Ammon's horn (tissue), 1 donor: ENCODE measurements around the gene TAF4.

Experiments used
- DNase-seq: peaks from one replicate; pipeline ENCODE4 v3.0.0-alpha.2; 2016; ENCODE audit warnings: low spot score

TAF4 gene

GRCh38 chr20:62042025-62042820 lies 23.5 kb downstream of the TAF4 start:
- DNase-seq, result no peak

- DNase-seq, result no peak
These were observed 24.7 kb downstream of the TAF4 start for GRCh38 chr20:62040933-62041332.

GRCh38 chr20:62040381-62040922 lies 25.2 kb downstream of the TAF4 start:
- no peak for DNase-seq

- no peak for DNase-seq
These were observed 25.9 kb downstream of the TAF4 start for GRCh38 chr20:62039738-62040137.

- no peak for DNase-seq
These were observed 32.9 kb downstream of the TAF4 start for GRCh38 chr20:62032609-62033368.

GRCh38 chr20:62031462-62032092 lies 34.1 kb downstream of the TAF4 start:
- DNase-seq, result no peak

GRCh38 chr20:62030834-62031434 lies 34.7 kb downstream of the TAF4 start:
- no peak for DNase-seq

- no peak for DNase-seq
These were observed 35.3 kb downstream of the TAF4 start for GRCh38 chr20:62030357-62030756.

- no peak for DNase-seq
These were observed 35.7 kb downstream of the TAF4 start for GRCh38 chr20:62029949-62030348.

- no peak for DNase-seq
These were observed 36.4 kb downstream of the TAF4 start for GRCh38 chr20:62029296-62029695.

GRCh38 chr20:62028384-62028783 lies 37.3 kb downstream of the TAF4 start:
- no peak for DNase-seq

GRCh38 chr20:62027698-62028321 lies 37.9 kb downstream of the TAF4 start:
- no peak for DNase-seq

GRCh38 chr20:62027116-62027515 lies 38.6 kb downstream of the TAF4 start:
- DNase-seq, result peak; percentile 53

- no peak for DNase-seq
These were observed 39.2 kb downstream of the TAF4 start for GRCh38 chr20:62026564-62026856.

GRCh38 chr20:62025832-62026563 lies 39.7 kb downstream of the TAF4 start:
- DNase-seq, result peak; percentile 51

- peak; percentile 43 for DNase-seq
These were observed 40.3 kb downstream of the TAF4 start for GRCh38 chr20:62025394-62025793.

GRCh38 chr20:62023935-62024334 lies 41.7 kb downstream of the TAF4 start:
- DNase-seq, result no peak

- DNase-seq, result no peak
These were observed 43.0 kb downstream of the TAF4 start for GRCh38 chr20:62022575-62023139.

- no peak for DNase-seq
These were observed 43.8 kb downstream of the TAF4 start for GRCh38 chr20:62021793-62022385.

GRCh38 chr20:62020935-62021701 lies 44.6 kb downstream of the TAF4 start:
- peak; percentile 57 for DNase-seq
